Hematopoietic multipotent progenitor cell (in vitro differentiated cells): ENCODE measurements around the gene PATZ1. TPM values are rescaled to one million over a fixed set of nuclear protein-coding genes. Genes with fewer than 3 reads are reported as not detected.

Experiments
- DNase-seq, 3 donors: peaks; one replicate each; pipeline ENCODE4 v3.0.0-alpha.2; 2011 to 2015; ENCODE audit warnings: low read depth in 2 of 3, low spot score in 2 of 3
- total RNA-seq: library from RNA; depleted of rRNA; stranded (reverse); fragments of >200 nt; gene quantifications from one replicate; pipeline ENCODE4 v1.2.3, GENCODE V29; 2012

The PATZ1 gene
- total RNA-seq, 1 donor: 72.2 TPM

GRCh38 chr22:31344256-31344577, 1.9 kb downstream of the PATZ1 start:
- peak in 1 of 3 donors; percentile 60 for DNase-seq

- no peak for DNase-seq
Observed at GRCh38 chr22:31343235-31344191, 2.6 kb downstream of the PATZ1 start.

- no peak for DNase-seq
Observed at GRCh38 chr22:31342389-31343140, 3.6 kb downstream of the PATZ1 start.

- DNase-seq: no peak
Observed at GRCh38 chr22:31341386-31342088, 4.6 kb downstream of the PATZ1 start.

- DNase-seq: no peak
Observed at GRCh38 chr22:31340765-31341247, 5.3 kb downstream of the PATZ1 start.

GRCh38 chr22:31340360-31340759, 5.8 kb downstream of the PATZ1 start:
- DNase-seq: no peak

- no peak for DNase-seq
Observed at GRCh38 chr22:31339148-31339832, 6.9 kb downstream of the PATZ1 start.

- no peak for DNase-seq
Observed at GRCh38 chr22:31337178-31337577, 9.0 kb downstream of the PATZ1 start.

- no peak for DNase-seq
Observed at GRCh38 chr22:31334329-31334728, 11.8 kb downstream of the PATZ1 start.

- no peak for DNase-seq
Observed at GRCh38 chr22:31333641-31334040, 12.5 kb downstream of the PATZ1 start.

GRCh38 chr22:31332886-31333285, 13.3 kb downstream of the PATZ1 start:
- no peak for DNase-seq

- no peak for DNase-seq
Observed at GRCh38 chr22:31332010-31332409, 14.1 kb downstream of the PATZ1 start.

- no peak for DNase-seq
Observed at GRCh38 chr22:31329453-31330215, 16.5 kb downstream of the PATZ1 start.

- no peak for DNase-seq
Observed at GRCh38 chr22:31329029-31329428, 17.1 kb downstream of the PATZ1 start.

GRCh38 chr22:31328544-31328960, 17.6 kb downstream of the PATZ1 start:
- no peak for DNase-seq

GRCh38 chr22:31327806-31328543, 18.2 kb downstream of the PATZ1 start:
- DNase-seq: no peak

GRCh38 chr22:31326877-31327276, 19.3 kb downstream of the PATZ1 start:
- DNase-seq: no peak

GRCh38 chr22:31323578-31324550, 22.3 kb downstream of the PATZ1 start:
- no peak for DNase-seq
